MG63 (cell line): ENCODE results near the gene LTK. TPM values are rescaled to one million over a fixed set of nuclear protein-coding genes. Genes with fewer than 3 reads are reported as not detected.

Experiments
- DNase-seq: peaks from one replicate; pipeline ENCODE4 v3.0.0-alpha.2; 2020
- H3K27me3 ChIP-seq: fragments of 250-450 bp; sonication (Bioruptor Pico); 2 replicates; pipeline ENCODE4 v1.5.1; 2020; ENCODE audit warnings: mild to moderate bottlenecking, moderate library complexity
- H3K36me3 ChIP-seq: fragments of 250-450 bp; sonication (Bioruptor Pico); 2 replicates; pipeline ENCODE4 v1.5.1; 2020; ENCODE audit warnings: mild to moderate bottlenecking, moderate library complexity
- H3K4me3 ChIP-seq: fragments of 250-450 bp; sonication (Bioruptor Pico); 2 replicates; pipeline ENCODE4 v1.5.1; 2020; ENCODE audit warnings: mild to moderate bottlenecking, moderate library complexity
- H3K9me3 ChIP-seq: fragments of 250-450 bp; sonication (Bioruptor Pico); 2 replicates; pipeline ENCODE4 v1.5.1; 2020; ENCODE audit warnings: mild to moderate bottlenecking, moderate library complexity
- total RNA-seq: library from RNA; depleted of rRNA; stranded (reverse); fragments of >200 nt; shearing (Covaris generic); gene quantifications from 2 replicates; pipeline ENCODE4 v1.2.3, GENCODE V29; 2014; ENCODE audit warnings: low replicate concordance

The LTK gene
- total RNA-seq, 1 experiment from 2014 or later: not detected

- no peaks in the 10 kb centered on the region for H3K36me3 ChIP-seq
- no peaks in the 10 kb centered on the region for H3K27me3 ChIP-seq
- H3K4me3 ChIP-seq: no peak overlapping the region
- no peaks in the 10 kb centered on the region for H3K9me3 ChIP-seq
- no peak for DNase-seq
Measured at GRCh38 chr15:41504751-41505492, 8.7 kb downstream of the LTK start.

DNA sequence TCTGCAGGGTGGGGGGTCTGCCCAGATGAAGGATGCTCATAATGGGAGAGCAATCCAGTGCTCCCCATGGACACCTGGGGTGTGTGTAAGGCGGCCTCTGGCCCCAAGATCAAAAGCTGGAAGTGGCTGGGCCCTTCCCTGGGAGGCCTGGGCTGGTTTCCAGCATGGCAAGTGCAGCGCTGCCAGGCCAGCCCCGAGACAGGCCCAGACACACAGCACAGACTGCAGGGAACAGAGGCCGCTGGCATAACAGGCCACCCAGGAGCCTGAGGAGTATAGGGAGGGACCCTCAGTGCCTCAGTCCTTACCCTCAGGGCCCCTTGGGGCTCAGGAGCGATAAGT is 10.0 kb downstream of the LTK start:
- Histone ChIP-seq H3K36me3 (no peaks in the 10 kb centered on the region), H3K27me3 (no peaks in the 10 kb centered on the region), H3K9me3 (no peaks in the 10 kb centered on the region), H3K4me3 (no peak overlapping the region)
- no peak for DNase-seq

- no peaks in the 10 kb centered on the region for H3K36me3 ChIP-seq
- no peak for DNase-seq
- H3K27me3 ChIP-seq: no peaks in the 10 kb centered on the region
- no peak overlapping the region for H3K4me3 ChIP-seq
- H3K9me3 ChIP-seq: no peaks in the 10 kb centered on the region
Measured at GRCh38 chr15:41502795-41503668, 10.6 kb downstream of the LTK start.

GRCh38 chr15:41501931-41502794 is 11.5 kb downstream of the LTK start:
- Histone ChIP-seq H3K27me3 (no peaks in the 10 kb centered on the region), H3K36me3 (no peaks in the 10 kb centered on the region), H3K4me3 (no peak overlapping the region), H3K9me3 (no peaks in the 10 kb centered on the region)
- DNase-seq: no peak

- DNase-seq: no peak
- no peaks in the 10 kb centered on the region for H3K9me3 ChIP-seq
- H3K36me3 ChIP-seq: no peaks in the 10 kb centered on the region
- H3K27me3 ChIP-seq: no peaks in the 10 kb centered on the region
- H3K4me3 ChIP-seq: no peak overlapping the region
Measured at GRCh38 chr15:41501191-41501917, 12.3 kb downstream of the LTK start.

DNA sequence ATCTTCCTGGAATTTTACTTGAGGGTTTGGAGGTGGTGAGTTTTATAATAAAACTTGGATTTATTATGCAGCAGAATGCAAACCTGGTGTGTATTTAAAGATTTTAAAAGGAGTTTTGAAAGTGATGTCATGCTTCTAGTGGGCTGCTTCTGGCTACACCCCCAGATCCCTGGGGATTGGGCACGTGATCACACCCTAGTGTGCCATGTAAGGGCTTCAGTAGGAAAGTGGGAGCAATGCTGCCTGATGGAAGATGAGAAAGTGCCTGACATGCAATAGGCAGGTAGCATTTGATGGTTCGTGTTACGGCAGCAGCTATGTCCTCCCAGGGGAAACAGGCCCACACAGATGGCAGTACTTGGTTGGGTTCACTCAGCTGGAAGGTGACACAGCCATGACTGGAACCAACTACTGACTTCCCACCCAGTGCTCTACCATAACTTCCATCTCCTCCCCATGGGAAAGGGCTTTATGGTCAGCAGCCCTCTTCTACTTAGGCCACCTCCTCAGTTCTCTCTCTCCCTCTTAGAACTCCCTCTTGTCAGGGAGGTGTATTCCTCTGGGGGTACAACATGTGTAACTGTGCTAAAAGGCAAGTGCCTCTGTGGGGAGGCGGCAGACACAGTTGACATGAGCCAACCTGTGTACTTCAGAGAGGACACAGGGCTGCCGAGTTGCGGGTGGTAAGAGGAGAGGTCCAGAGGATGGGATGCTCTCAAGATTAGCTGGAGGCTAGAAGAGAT is 14.3 kb downstream of the LTK start:
- H3K36me3 ChIP-seq: no peaks in the 10 kb centered on the region
- DNase-seq: no peak
- no peak overlapping the region for H3K4me3 ChIP-seq
- no peaks in the 10 kb centered on the region for H3K27me3 ChIP-seq
- no peaks in the 10 kb centered on the region for H3K9me3 ChIP-seq

DNA sequence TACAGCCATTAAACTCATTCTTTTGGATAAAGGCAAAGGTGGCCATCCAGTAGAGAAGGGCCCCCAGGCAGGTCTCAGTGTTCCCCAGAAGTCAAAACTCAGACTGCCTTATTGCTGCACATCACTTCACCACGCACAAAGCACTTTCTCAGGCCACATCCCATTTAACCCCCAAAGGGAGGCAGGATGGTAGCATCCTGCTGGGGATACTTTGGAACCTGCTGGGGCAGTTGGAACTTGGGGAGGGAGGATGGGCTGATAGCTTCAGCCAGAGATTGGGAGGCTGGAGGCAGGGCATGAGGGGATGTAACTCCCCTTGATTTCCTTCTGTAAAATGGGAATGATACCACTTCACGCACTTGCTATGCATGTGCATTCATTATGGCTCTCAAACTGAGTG is 15.0 kb downstream of the LTK start:
- no peak for DNase-seq
- H3K4me3 ChIP-seq: no peak overlapping the region
- no peaks in the 10 kb centered on the region for H3K36me3 ChIP-seq
- H3K9me3 ChIP-seq: no peaks in the 10 kb centered on the region
- no peaks in the 10 kb centered on the region for H3K27me3 ChIP-seq

- H3K4me3 ChIP-seq: no peak overlapping the region
- DNase-seq: no peak
- H3K27me3 ChIP-seq: no peaks in the 10 kb centered on the region
- H3K36me3 ChIP-seq: no peaks in the 10 kb centered on the region
- H3K9me3 ChIP-seq: no peaks in the 10 kb centered on the region
Measured at GRCh38 chr15:41495736-41496599, 17.7 kb downstream of the LTK start.

GRCh38 chr15:41494922-41495735 is 18.5 kb downstream of the LTK start:
- H3K4me3 ChIP-seq: no peak overlapping the region

GRCh38 chr15:41494190-41494921 is 19.3 kb downstream of the LTK start:
- peak; percentile 8 for DNase-seq
- Histone ChIP-seq H3K4me3 (0 out of 2 replicates have a peak overlapping the region, but pooled peaks have one; percentile 25), H3K27me3 (no peaks in the 10 kb centered on the region), H3K9me3 (no peaks in the 10 kb centered on the region), H3K36me3 (no peaks in the 10 kb centered on the region)

More at GRCh38 chr15:41494922-41495735, 18.5 kb downstream of the LTK start:
- Histone ChIP-seq H3K36me3 (no peaks in the 10 kb centered on the region), H3K9me3 (no peaks in the 10 kb centered on the region), H3K27me3 (no peaks in the 10 kb centered on the region)
- no peak for DNase-seq

- H3K9me3 ChIP-seq: no peaks in the 10 kb centered on the region
- 0 out of 2 replicates have a peak overlapping the region, but pooled peaks have one; percentile 25 for H3K4me3 ChIP-seq
- H3K36me3 ChIP-seq: no peaks in the 10 kb centered on the region
- H3K27me3 ChIP-seq: no peaks in the 10 kb centered on the region
- DNase-seq: no peak
Measured at GRCh38 chr15:41493902-41494189, 19.8 kb downstream of the LTK start.

- Histone ChIP-seq H3K9me3 (no peaks in the 10 kb centered on the region), H3K36me3 (no peaks in the 10 kb centered on the region), H3K27me3 (no peaks in the 10 kb centered on the region), H3K4me3 (peak within 1 kb of the TSS; percentile 49)
- DNase-seq: peak; percentile 84
Measured at GRCh38 chr15:41493205-41493901, 20.3 kb downstream of the LTK start, which contains the start of gene ITPKA. TSS of gene ITPKA (plus strand) at chr15:41493874. CDS start at chr15:41493928, 54 bp downstream.

- DNase-seq: no peak
- Histone ChIP-seq H3K27me3 (no peaks in the 10 kb centered on the region), H3K9me3 (no peaks in the 10 kb centered on the region), H3K4me3 (peak overlapping the region; percentile 49), H3K36me3 (no peaks in the 10 kb centered on the region)
Measured at GRCh38 chr15:41492597-41493204, 20.9 kb downstream of the LTK start.
